ENCODE results near the gene MOCS3.

The MOCS3 gene

GRCh38 chr20:50948132-50948785 is 10.4 kb upstream of the MOCS3 start:
- H3K27ac ChIP-seq = no peak overlapping the region
- H3K36me3 ChIP-seq (ENCODE audit: insufficient read depth, low read length) = peaks cover 90% of the 10 kb centered on the region
- no peak overlapping the region for H3K4me3 ChIP-seq
- no peak for TF ChIP-seq FOXP2 (optimal IDR thresholded peaks at IDR 0.05; ENCODE audit: control extremely low read depth, extremely low read length, insufficient read depth)
- TF ChIP-seq EZH2 (IDR thresholded peaks at IDR 0.05) = no peak
- no peak for TF ChIP-seq POLR2AphosphoS5 (IDR thresholded peaks at IDR 0.05; ENCODE audit: borderline replicate concordance, low read depth, low read length)
- H3K9me3 ChIP-seq (ENCODE audit: low read depth, low read length) = no peaks in the 10 kb centered on the region
- no peak overlapping the region for H3K9ac ChIP-seq (ENCODE audit: insufficient read length)
- DNase-seq (ENCODE audit: low read depth, low spot score) = no peak

- Histone ChIP-seq H3K9ac (ENCODE audit: insufficient read length) (no peak overlapping the region), H3K27ac (no peak overlapping the region), H3K9me3 (ENCODE audit: low read depth, low read length) (no peaks in the 10 kb centered on the region), H3K36me3 (ENCODE audit: insufficient read depth, low read length) (peaks cover 69% of the 10 kb centered on the region), H3K4me3 (no peak overlapping the region)
- no peak for TF ChIP-seq EZH2 (IDR thresholded peaks at IDR 0.05)
- TF ChIP-seq POLR2AphosphoS5 (IDR thresholded peaks at IDR 0.05; ENCODE audit: borderline replicate concordance, low read depth, low read length) = no peak
- no peak for TF ChIP-seq FOXP2 (optimal IDR thresholded peaks at IDR 0.05; ENCODE audit: control extremely low read depth, extremely low read length, insufficient read depth)
- DNase-seq (ENCODE audit: low read depth, low spot score) = no peak
Observed at GRCh38 chr20:50953196-50953595, 5.4 kb upstream of the MOCS3 start.

- Histone ChIP-seq H3K36me3 (ENCODE audit: insufficient read depth, low read length) (peaks cover 63% of the 10 kb centered on the region), H3K27ac (no peak overlapping the region), H3K9me3 (ENCODE audit: low read depth, low read length) (no peaks in the 10 kb centered on the region), H3K9ac (ENCODE audit: insufficient read length) (no peak overlapping the region), H3K4me3 (no peak overlapping the region)
- no peak for DNase-seq (ENCODE audit: low read depth, low spot score)
- no peak for TF ChIP-seq FOXP2 (optimal IDR thresholded peaks at IDR 0.05; ENCODE audit: control extremely low read depth, extremely low read length, insufficient read depth)
- TF ChIP-seq POLR2AphosphoS5 (IDR thresholded peaks at IDR 0.05; ENCODE audit: borderline replicate concordance, low read depth, low read length) = no peak
- TF ChIP-seq EZH2 (IDR thresholded peaks at IDR 0.05) = no peak
Observed at GRCh38 chr20:50953821-50954220, 4.8 kb upstream of the MOCS3 start.

GRCh38 chr20:50957276-50957675 is 1.3 kb upstream of the MOCS3 start:
- Histone ChIP-seq H3K4me3 (peak overlapping the region; percentile 89), H3K36me3 (ENCODE audit: insufficient read depth, low read length) (peaks cover 45% of the 10 kb centered on the region), H3K27ac (no peak overlapping the region), H3K9ac (ENCODE audit: insufficient read length) (peak overlapping the region; percentile 99), H3K9me3 (ENCODE audit: low read depth, low read length) (no peaks in the 10 kb centered on the region)
- TF ChIP-seq POLR2AphosphoS5 (IDR thresholded peaks at IDR 0.05; ENCODE audit: borderline replicate concordance, low read depth, low read length) (no peak), FOXP2 (optimal IDR thresholded peaks at IDR 0.05; ENCODE audit: control extremely low read depth, extremely low read length, insufficient read depth) (no peak), EZH2 (IDR thresholded peaks at IDR 0.05) (no peak)
- no peak for DNase-seq (ENCODE audit: low read depth, low spot score)

GRCh38 chr20:50957798-50958614 is 612 bp upstream of the MOCS3 start, which contains the start of gene DPM1:
Gene DPM1, minus strand, starts transcription at chr20:50958532. Its CDS starts 9 bp downstream, at chr20:50958523.
- TF ChIP-seq EZH2 (IDR thresholded peaks at IDR 0.05) = no peak
- peak; percentile 97 for TF ChIP-seq POLR2AphosphoS5 (IDR thresholded peaks at IDR 0.05; ENCODE audit: borderline replicate concordance, low read depth, low read length)
- peak within 1 kb of the TSS; percentile 99 for H3K9ac ChIP-seq (ENCODE audit: insufficient read length)
- no peak for DNase-seq (ENCODE audit: low read depth, low spot score)
- H3K4me3 ChIP-seq = peak within 1 kb of the TSS; percentile 89
- peaks cover 38% of the 10 kb centered on the region for H3K36me3 ChIP-seq (ENCODE audit: insufficient read depth, low read length)
- no peaks in the 10 kb centered on the region for H3K9me3 ChIP-seq (ENCODE audit: low read depth, low read length)
- peak within 1 kb of the TSS; percentile 99 for H3K27ac ChIP-seq

- Histone ChIP-seq H3K36me3 (ENCODE audit: insufficient read depth, low read length) (peaks cover 21% of the 10 kb centered on the region), H3K9me3 (ENCODE audit: low read depth, low read length) (no peaks in the 10 kb centered on the region), H3K4me3 (peak overlapping the region; percentile 89), H3K27ac (no peak overlapping the region), H3K9ac (ENCODE audit: insufficient read length) (peak overlapping the region; percentile 99)
- no peak for DNase-seq (ENCODE audit: low read depth, low spot score)
- no peak for TF ChIP-seq FOXP2 (optimal IDR thresholded peaks at IDR 0.05; ENCODE audit: control extremely low read depth, extremely low read length, insufficient read depth)
- no peak for TF ChIP-seq POLR2AphosphoS5 (IDR thresholded peaks at IDR 0.05; ENCODE audit: borderline replicate concordance, low read depth, low read length)
- no peak for TF ChIP-seq EZH2 (IDR thresholded peaks at IDR 0.05)
Observed at GRCh38 chr20:50959543-50960126, 1.0 kb downstream of the MOCS3 start.

- no peak overlapping the region for H3K27ac ChIP-seq
- H3K9me3 ChIP-seq (ENCODE audit: low read depth, low read length) = no peaks in the 10 kb centered on the region
- no peak overlapping the region for H3K4me3 ChIP-seq
- DNase-seq (ENCODE audit: low read depth, low spot score) = no peak
- H3K9ac ChIP-seq (ENCODE audit: insufficient read length) = no peak overlapping the region
- no peak for TF ChIP-seq FOXP2 (optimal IDR thresholded peaks at IDR 0.05; ENCODE audit: control extremely low read depth, extremely low read length, insufficient read depth)
- TF ChIP-seq EZH2 (IDR thresholded peaks at IDR 0.05) = no peak
- no peak for TF ChIP-seq POLR2AphosphoS5 (IDR thresholded peaks at IDR 0.05; ENCODE audit: borderline replicate concordance, low read depth, low read length)
- no peaks in the 10 kb centered on the region for H3K36me3 ChIP-seq (ENCODE audit: insufficient read depth, low read length)
Observed at GRCh38 chr20:50967586-50967985, 9.0 kb downstream of the MOCS3 start.

GRCh38 chr20:50968289-50968688 is 9.7 kb downstream of the MOCS3 start:
- TF ChIP-seq FOXP2 (optimal IDR thresholded peaks at IDR 0.05; ENCODE audit: control extremely low read depth, extremely low read length, insufficient read depth) (no peak), EZH2 (IDR thresholded peaks at IDR 0.05) (no peak), POLR2AphosphoS5 (IDR thresholded peaks at IDR 0.05; ENCODE audit: borderline replicate concordance, low read depth, low read length) (no peak)
- no peak for DNase-seq (ENCODE audit: low read depth, low spot score)
- H3K4me3 ChIP-seq = no peak overlapping the region
- H3K9ac ChIP-seq (ENCODE audit: insufficient read length) = no peak overlapping the region
- H3K27ac ChIP-seq = no peak overlapping the region
- H3K36me3 ChIP-seq (ENCODE audit: insufficient read depth, low read length) = no peaks in the 10 kb centered on the region
- no peaks in the 10 kb centered on the region for H3K9me3 ChIP-seq (ENCODE audit: low read depth, low read length)

Data from SK-N-MC (cell line).